Mucosa of gallbladder (tissue), 1 donor: ENCODE results near the gene FABP3. TPM values are rescaled to one million over a fixed set of nuclear protein-coding genes. Genes with fewer than 3 reads are reported as not detected.
A peak's percentile ranks its signal among the peaks of the same experiment; 100 is the strongest.
"Not testable (repeated sequence)": the region's sequence is repeated elsewhere in the genome, so short reads cannot be mapped to it uniquely, and the experiment has no call there.

ENCODE experiments used
- DNase-seq: peaks from one replicate; pipeline ENCODE4 v3.0.0-alpha.2; 2020; ENCODE audit warnings: low spot score
- total RNA-seq: library from RNA; stranded (reverse); gene quantifications from one replicate; pipeline ENCODE4 v1.2.1, GENCODE V29; 2021
- donor health status: DM: no; HTN: no; CAD: no.

FABP3 gene
- total RNA-seq, 1 donor from 2014 or later = 13.3 TPM

GRCh38 chr1:31398246-31398645 lies 25.4 kb upstream of the FABP3 start:
- DNase-seq = no peak

DNA sequence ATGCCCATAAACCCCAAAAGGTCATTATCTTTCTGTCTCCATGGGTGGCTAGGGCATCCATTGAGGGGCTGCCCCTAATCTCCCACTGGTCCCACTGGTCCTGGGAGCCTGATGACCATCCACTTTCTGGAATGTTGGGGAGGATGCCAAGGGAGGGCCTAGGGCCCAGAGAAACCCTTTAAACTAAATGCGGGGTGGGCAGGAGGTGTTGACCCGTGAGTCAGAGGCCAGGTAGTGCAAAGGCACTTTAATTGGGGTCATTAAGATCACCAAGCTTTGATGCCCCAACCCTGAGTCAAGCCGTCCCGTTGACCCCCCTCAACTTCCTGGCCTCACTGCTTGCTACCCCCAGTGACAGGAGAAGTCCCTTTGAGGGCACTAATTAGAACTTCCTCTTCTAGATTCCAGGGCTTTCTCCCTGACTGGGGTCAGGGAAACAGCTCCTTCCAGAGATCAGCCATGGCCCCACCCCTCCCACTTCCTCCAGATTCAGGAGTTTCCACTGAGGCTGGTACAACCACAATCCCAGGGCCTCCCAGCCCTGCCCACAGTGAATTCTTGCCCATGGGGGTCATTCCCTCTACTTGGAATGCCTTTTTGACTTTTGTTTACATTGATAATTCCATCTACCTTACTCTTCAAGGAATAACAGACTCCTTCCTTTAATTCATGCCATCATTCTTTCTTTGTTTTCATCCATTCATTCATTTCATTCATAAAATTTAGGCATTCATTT lies 24.7 kb upstream of the FABP3 start:
- DNase-seq = no peak

DNA sequence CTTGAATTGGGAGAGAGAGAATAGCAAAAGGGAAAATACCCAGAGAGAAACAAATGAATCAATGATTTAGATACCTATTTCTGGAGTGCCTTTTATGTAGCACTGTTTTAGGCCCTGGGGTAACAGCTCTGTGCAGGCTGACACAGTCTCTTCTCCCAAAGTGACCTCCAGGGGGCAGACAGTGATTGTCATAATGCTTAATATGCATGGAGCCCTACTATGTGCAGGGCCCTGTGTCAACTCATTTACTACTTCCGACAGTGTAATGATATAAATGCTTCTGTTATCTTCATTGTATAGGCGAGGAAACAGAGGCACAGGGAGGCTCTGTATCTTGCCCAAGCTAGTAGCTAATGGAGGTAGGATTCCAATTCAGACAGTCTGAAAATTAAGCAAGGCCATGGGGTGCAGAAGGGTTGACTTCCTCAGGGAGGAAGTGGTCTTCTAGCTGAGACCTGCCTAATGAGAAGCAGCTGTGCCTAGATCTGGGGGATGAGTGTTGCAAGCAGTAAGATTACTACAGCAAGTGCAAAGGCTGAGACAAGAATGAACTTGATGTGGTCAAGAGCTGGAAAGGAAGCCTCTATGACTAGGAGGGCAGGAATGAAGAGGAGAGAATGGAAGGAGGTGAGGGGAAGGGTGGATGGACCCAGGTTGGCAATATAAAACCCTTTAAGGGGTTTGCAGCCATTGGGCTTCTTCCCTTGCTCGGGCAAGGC lies 23.9 kb upstream of the FABP3 start:
- no peak for DNase-seq

GRCh38 chr1:31394584-31395193 lies 21.8 kb upstream of the FABP3 start:
- DNase-seq = peak; percentile 86

DNA sequence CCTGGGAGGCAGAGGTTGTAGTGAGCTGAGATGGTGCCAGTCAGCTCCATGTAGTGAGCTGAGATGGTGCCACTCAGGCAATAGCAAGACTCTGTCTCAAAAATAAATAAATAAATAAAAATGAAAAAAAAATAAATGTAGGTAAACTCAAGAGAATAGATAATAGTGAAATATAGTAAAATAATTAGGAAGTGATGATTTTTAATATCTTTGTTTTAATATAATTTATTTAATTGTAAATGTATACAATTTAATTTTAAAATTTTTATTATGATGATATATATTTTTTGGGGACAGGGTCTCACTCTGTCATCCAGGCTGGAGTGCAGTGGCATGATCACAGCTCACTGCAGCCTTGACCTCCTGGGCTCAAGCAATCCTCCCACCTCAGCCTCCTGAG lies 20.6 kb upstream of the FABP3 start:
- DNase-seq = no peak

GRCh38 chr1:31390071-31390470 lies 17.2 kb upstream of the FABP3 start:
- DNase-seq = no peak

GRCh38 chr1:31389616-31390015 lies 16.7 kb upstream of the FABP3 start:
- no peak for DNase-seq

- DNase-seq = no peak
Measured at GRCh38 chr1:31387612-31388011, 14.7 kb upstream of the FABP3 start.

GRCh38 chr1:31386576-31387243 lies 13.8 kb upstream of the FABP3 start:
- DNase-seq = not testable (repeated sequence)

DNA sequence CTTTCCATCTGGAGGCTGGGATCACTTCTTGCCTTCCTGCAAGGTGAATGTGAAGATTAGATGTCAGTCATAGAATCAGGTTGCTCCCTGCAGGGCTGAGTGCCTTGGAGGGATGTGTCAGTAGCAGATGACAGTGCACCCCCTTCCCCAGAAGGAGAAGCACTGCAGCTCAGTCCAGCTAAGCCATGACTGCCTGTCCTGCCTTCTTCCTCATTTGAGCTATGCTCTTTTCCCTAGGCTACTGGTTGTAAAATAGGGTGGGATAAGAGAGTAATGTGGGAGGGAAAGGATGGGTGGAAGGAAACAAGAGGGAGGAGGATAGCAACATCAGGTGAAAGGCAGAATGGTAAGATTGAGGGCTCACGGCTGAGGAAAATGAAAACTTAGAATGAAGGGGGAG lies 11.1 kb upstream of the FABP3 start:
- DNase-seq = no peak

DNA sequence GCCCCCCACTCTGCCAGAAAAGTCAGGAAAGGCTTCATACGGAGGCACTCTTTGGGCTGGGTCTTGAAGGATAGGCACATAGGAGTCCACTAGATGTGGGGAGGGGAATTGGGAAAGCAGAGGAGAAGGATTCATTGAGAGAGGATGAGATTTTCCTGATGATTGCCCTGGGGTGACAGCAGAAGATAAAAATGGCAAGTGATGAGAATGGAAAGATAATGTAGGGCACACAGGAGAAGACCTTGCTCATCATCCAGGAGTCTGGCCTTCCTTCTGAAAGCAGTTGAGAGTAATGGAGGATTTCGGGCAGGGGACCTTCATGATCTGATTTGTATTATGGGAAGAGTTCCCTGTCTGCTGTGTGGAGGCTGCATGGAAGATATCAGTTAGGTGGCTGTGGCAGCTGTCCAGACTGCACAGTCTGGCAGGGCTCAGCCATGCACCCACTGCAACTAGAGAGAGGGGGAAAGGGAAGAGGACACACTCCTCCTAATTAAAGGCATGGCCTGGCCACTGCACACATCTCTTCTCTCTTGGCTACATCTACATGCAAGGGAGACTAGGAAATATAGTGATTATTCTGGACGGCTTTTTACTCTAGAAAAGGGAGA lies 9.6 kb upstream of the FABP3 start:
- no peak for DNase-seq

- DNase-seq = no peak
Measured at GRCh38 chr1:31381394-31382294, 8.8 kb upstream of the FABP3 start.

DNA sequence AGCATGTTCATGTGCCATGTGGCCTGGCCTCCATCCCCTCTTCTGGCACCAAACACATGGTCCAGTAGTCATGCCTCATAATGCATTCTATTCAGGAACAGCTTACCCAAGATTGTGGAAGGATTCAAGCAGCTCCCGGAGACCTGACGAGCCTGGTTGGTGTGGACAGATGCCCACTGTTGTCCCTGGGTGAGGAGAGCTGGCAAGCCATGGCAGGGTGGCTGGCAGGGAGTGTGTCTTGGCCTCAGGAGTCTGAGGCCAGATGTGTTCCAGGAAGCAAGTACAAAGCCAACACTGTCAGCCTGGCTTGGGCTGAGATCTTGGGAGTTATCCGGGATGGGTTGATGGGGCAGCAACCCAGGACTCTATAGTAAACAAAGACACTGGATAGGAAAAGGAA lies 7.3 kb upstream of the FABP3 start:
- DNase-seq = no peak

DNA sequence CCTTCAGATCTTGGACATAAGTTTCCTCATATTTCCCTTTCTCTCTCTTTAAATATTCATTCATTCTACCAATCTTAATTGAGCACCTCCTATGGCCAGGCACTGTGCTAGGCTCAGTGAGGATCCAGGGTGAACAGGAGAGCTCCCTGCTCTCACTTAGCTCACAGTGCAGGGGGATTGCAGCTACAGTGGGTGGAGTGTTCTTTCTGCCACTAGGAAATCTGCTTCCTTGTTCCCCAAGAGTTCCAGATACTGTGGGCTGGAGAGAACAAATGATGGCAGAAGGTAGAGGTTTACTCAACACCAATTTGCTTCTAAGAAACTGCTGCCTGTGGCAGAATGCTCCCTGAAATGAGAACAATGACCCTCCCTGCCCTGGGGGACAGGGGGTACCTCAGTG lies 5.1 kb upstream of the FABP3 start:
- no peak for DNase-seq

DNA sequence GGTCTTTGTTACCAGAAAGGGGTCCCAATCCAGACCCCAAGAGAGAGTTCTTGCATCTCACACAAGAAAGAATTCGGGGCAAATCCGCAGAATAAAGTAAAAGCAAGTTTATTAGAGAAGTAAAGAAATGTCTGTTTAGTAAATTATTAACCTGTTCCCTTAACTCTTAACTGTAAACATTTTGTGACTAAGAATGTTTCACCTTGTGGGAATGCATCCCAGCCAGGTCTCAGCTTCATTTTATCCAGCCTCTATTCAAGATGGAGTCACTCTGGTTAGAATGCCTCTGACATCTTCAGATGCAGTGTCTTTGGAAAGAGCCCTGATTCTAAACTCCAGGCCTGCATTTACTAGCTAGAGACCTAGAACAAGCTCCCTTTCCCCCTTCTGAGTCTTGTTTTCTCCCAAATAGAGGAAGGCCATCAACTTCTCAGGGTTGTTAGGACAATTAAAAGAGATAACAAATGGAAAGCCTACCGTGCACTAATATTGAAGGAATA lies 4.5 kb upstream of the FABP3 start:
- DNase-seq = no peak

DNA sequence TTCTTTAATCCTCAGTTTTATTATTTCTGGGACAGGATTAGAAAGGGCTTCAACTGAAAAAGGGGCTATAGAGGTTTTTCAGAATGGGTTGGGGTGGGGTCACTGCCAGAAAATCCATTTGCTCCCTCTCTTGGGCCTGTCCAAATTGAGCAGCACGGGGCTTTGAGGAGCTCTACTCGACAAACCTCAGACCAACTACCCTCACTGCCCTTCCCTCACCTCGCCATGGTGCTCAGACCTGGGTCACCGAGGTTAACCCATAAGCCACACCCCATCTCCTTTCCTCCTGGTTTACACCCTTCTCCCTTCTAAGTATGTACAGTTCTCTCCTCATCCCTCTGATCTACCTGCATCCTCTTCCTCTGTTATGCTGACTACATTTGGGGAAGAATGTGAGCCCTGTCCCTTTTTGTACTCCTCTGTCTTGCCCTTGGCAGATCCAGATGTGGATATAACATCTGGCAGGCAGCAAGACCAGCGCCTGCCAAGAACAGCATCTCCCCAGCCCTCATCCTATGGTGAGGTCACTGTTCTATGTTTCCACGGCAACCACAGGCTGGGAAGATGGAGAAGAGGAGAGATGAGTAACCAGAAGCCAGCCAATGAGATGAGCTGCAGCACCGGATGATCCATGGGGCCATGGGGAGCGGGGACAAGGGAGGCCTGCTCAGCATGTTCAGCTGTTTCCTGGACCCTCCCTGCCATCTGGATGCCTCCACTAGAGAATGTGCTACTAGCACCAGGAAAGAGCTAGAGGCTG lies 3.7 kb upstream of the FABP3 start:
- no peak for DNase-seq

- peak; percentile 54 for DNase-seq
Measured at GRCh38 chr1:31374511-31375196, 1.8 kb upstream of the FABP3 start.

- no peak for DNase-seq
Measured at GRCh38 chr1:31373897-31374486, 1.1 kb upstream of the FABP3 start.

GRCh38 chr1:31372751-31373055 lies 173 bp downstream of the FABP3 start:
- no peak for DNase-seq
